DND-41 (cell line): Measurements from ENCODE around the gene ISG20L2.

ENCODE experiments used
- ATAC-seq: fragments of 200-7000 bp; cut with Tn5 transposase; 3 replicates; pipeline ENCODE4 v1.9.1; 2021; ENCODE audit warnings: low read depth; ENCODE audit not compliant: insufficient read depth
- DNase-seq: peaks from one replicate; pipeline ENCODE4 v3.0.0-alpha.2; 2020
- H2AFZ ChIP-seq: 2 replicates; pipeline ENCODE4 v1.6.0; 2012; ENCODE audit warnings: low read depth, low read length
- H3K27ac ChIP-seq: 2 replicates; pipeline ENCODE4 v1.5.1; 2012; ENCODE audit warnings: low read length, inconsistent platforms
- H3K27me3 ChIP-seq: fragments of 200-600 bp; sonication (generic); 2 replicates; pipeline ENCODE4 v1.6.0; 2012; ENCODE audit warnings: low read length, mild to moderate bottlenecking, inconsistent platforms; ENCODE audit not compliant: insufficient read depth, poor library complexity
- H3K36me3 ChIP-seq: 2 replicates; pipeline ENCODE4 v1.5.1; 2012; ENCODE audit warnings: low read length, inconsistent platforms; ENCODE audit not compliant: insufficient read depth
- H3K4me1 ChIP-seq: 2 replicates; pipeline ENCODE4 v1.5.1; 2012; ENCODE audit warnings: mild to moderate bottlenecking, low read length; ENCODE audit not compliant: insufficient read depth
- H3K4me2 ChIP-seq: 2 replicates; pipeline ENCODE4 v1.6.0; 2012; ENCODE audit warnings: mild to moderate bottlenecking, moderate library complexity, low read length, inconsistent platforms; ENCODE audit not compliant: insufficient read depth
- H3K4me3 ChIP-seq, 2 experiments: fragments of 200-600 bp in 1 of 2; shearing (Covaris generic) in 1 of 2; 2 replicates each; pipeline ENCODE4 v1.5.1; 2012 to 2016; ENCODE audit warnings: inconsistent platforms in 2 of 2, low read length in 2 of 2, mild to moderate bottlenecking in 2 of 2, low read depth in 1 of 2, moderate library complexity in 1 of 2
- H3K79me2 ChIP-seq: 2 replicates; pipeline ENCODE4 v1.6.0; 2012; ENCODE audit warnings: low read length, inconsistent platforms; ENCODE audit not compliant: insufficient read depth
- H3K9ac ChIP-seq: 2 replicates; pipeline ENCODE4 v1.6.0; 2012; ENCODE audit warnings: low read depth, mild to moderate bottlenecking, inconsistent platforms, low read length, moderate library complexity
- H3K9me3 ChIP-seq: 2 replicates; pipeline ENCODE4 v1.5.1; 2012; ENCODE audit warnings: low read length, moderate library complexity, mild to moderate bottlenecking, inconsistent platforms; ENCODE audit not compliant: insufficient read depth, severe bottlenecking
- H4K20me1 ChIP-seq: 2 replicates; pipeline ENCODE4 v1.6.0; 2012; ENCODE audit warnings: low read length; ENCODE audit not compliant: insufficient read depth
- CTCF ChIP-seq: IDR thresholded peaks from 2 replicates; pipeline ENCODE4 v1.5.1; 2012; ENCODE audit warnings: borderline replicate concordance, low read length, moderate library complexity, mild to moderate bottlenecking; ENCODE audit not compliant: poor library complexity, severe bottlenecking; ENCODE audit errors: extremely low read depth
- EZH2 ChIP-seq: IDR thresholded peaks from 3 replicates; pipeline ENCODE4 v1.6.1; 2012; ENCODE audit warnings: borderline replicate concordance, low read depth, mild to moderate bottlenecking, moderate library complexity, low read length, inconsistent platforms; ENCODE audit not compliant: severe bottlenecking

ISG20L2 gene

GRCh38 chr1:156751451-156751756 is 22.8 kb upstream of the ISG20L2 start, which contains the start of gene HDGF:
HDGF (minus strand) TSS chr1:156751675; CDS start chr1:156751429, 246 bp downstream.
- peak within 1 kb of the TSS; percentile 89 to 90 for H3K4me3 ChIP-seq
- H3K79me2 ChIP-seq: peaks cover 84% of the 10 kb centered on the region
- DNase-seq (no peak), ATAC-seq (no peak)
- peak within 1 kb of the TSS; percentile 93 for H3K27ac ChIP-seq
- peak within 1 kb of the TSS; percentile 92 for H3K4me2 ChIP-seq
- H3K36me3 ChIP-seq: peaks cover 29% of the 10 kb centered on the region
- H3K27me3 ChIP-seq: no peaks in the 10 kb centered on the region
- peak within 1 kb of the TSS; percentile 81 for H2AFZ ChIP-seq
- no peaks in the 10 kb centered on the region for H3K9me3 ChIP-seq
- H4K20me1 ChIP-seq: peaks cover 38% of the 10 kb centered on the region
- H3K4me1 ChIP-seq: peaks cover 53% of the 10 kb centered on the region
- peak within 1 kb of the TSS; percentile 97 for H3K9ac ChIP-seq
- TF ChIP-seq CTCF (no peak), EZH2 (no peak)

GRCh38 chr1:156750711-156751450 is 22.3 kb upstream of the ISG20L2 start:
- H3K9ac ChIP-seq: peak overlapping the region; percentile 97
- peak overlapping the region; percentile 89 to 90 for H3K4me3 ChIP-seq
- H4K20me1 ChIP-seq: peaks cover 43% of the 10 kb centered on the region
- no peaks in the 10 kb centered on the region for H3K27me3 ChIP-seq
- no peaks in the 10 kb centered on the region for H3K9me3 ChIP-seq
- H3K79me2 ChIP-seq: peaks cover 87% of the 10 kb centered on the region
- H3K36me3 ChIP-seq: peaks cover 34% of the 10 kb centered on the region
- peak overlapping the region; percentile 93 for H3K27ac ChIP-seq
- peak overlapping the region; percentile 92 for H3K4me2 ChIP-seq
- DNase-seq (peak; percentile 53), ATAC-seq (0 out of 3 replicates have a peak, but pooled peaks have one; percentile 10)
- H3K4me1 ChIP-seq: peaks cover 58% of the 10 kb centered on the region
- TF ChIP-seq EZH2 (no peak), CTCF (no peak)
- H2AFZ ChIP-seq: peak overlapping the region; percentile 65

- Histone ChIP-seq H3K9me3 (no peaks in the 10 kb centered on the region), H3K27me3 (no peaks in the 10 kb centered on the region), H3K4me3 (peak overlapping the region; percentile 89 to 90), H3K4me2 (peak overlapping the region; percentile 92), H3K79me2 (peaks cover 88% of the 10 kb centered on the region), H3K4me1 (peaks cover 63% of the 10 kb centered on the region), H3K27ac (peak overlapping the region; percentile 93), H3K9ac (peak overlapping the region; percentile 97), H2AFZ (0 out of 2 replicates have a peak overlapping the region, but pooled peaks have one; percentile 22), H3K36me3 (peaks cover 41% of the 10 kb centered on the region), H4K20me1 (peaks cover 49% of the 10 kb centered on the region)
- TF ChIP-seq CTCF (no peak), EZH2 (no peak)
- peak; percentile 50 for DNase-seq
- ATAC-seq: 0 out of 3 replicates have a peak, but pooled peaks have one; percentile 4
These were observed 21.7 kb upstream of the ISG20L2 start for GRCh38 chr1:156750191-156750672.
